Amniotic stem cell (primary cell): ENCODE results near the gene NAP1L1.

Experiments used
- DNase-seq: peaks from one replicate; lab custom pipeline; 2025; lab: John Stamatoyannopoulos, UW

NAP1L1 gene

GRCh38 chr12:76083904-76084862 is at the start of gene NAP1L1:
Gene NAP1L1 (minus strand): TSS chr12:76084685. CDS start chr12:76074219, 10,466 bp downstream.
- DNase-seq: peak; percentile 97

GRCh38 chr12:76127588-76127987 is 43.1 kb upstream of the NAP1L1 start:
- no peak for DNase-seq

- DNase-seq: no peak
Observed at GRCh38 chr12:76124456-76124855, 40.0 kb upstream of the NAP1L1 start.

- no peak for DNase-seq
Observed at GRCh38 chr12:76123259-76124212, 39.1 kb upstream of the NAP1L1 start.

- DNase-seq: no peak
Observed at GRCh38 chr12:76119887-76120286, 35.4 kb upstream of the NAP1L1 start.

GRCh38 chr12:76117751-76118150 is 33.3 kb upstream of the NAP1L1 start:
- no peak for DNase-seq

- no peak for DNase-seq
Observed at GRCh38 chr12:76117067-76117691, 32.7 kb upstream of the NAP1L1 start.

GRCh38 chr12:76113800-76114757 is 29.6 kb upstream of the NAP1L1 start:
- DNase-seq: no peak

- no peak for DNase-seq
Observed at GRCh38 chr12:76111209-76111749, 26.8 kb upstream of the NAP1L1 start.

- DNase-seq: no peak
Observed at GRCh38 chr12:76109879-76110278, 25.4 kb upstream of the NAP1L1 start.

GRCh38 chr12:76108356-76108755 is 23.9 kb upstream of the NAP1L1 start:
- DNase-seq: no peak

- no peak for DNase-seq
Observed at GRCh38 chr12:76106631-76107030, 22.1 kb upstream of the NAP1L1 start.

- no peak for DNase-seq
Observed at GRCh38 chr12:76103958-76104357, 19.5 kb upstream of the NAP1L1 start.

- no peak for DNase-seq
Observed at GRCh38 chr12:76101739-76102385, 17.4 kb upstream of the NAP1L1 start.

- DNase-seq: no peak
Observed at GRCh38 chr12:76096079-76096646, 11.7 kb upstream of the NAP1L1 start.

- DNase-seq: no peak
Observed at GRCh38 chr12:76094754-76095153, 10.3 kb upstream of the NAP1L1 start.

GRCh38 chr12:76091246-76091754 is 6.8 kb upstream of the NAP1L1 start:
- no peak for DNase-seq

- DNase-seq: no peak
Observed at GRCh38 chr12:76085520-76085868, 1.0 kb upstream of the NAP1L1 start.

GRCh38 chr12:76084863-76085519 is 506 bp upstream of the NAP1L1 start:
- no peak for DNase-seq
